Measurements from ENCODE around the gene GAB1. TPM values are rescaled to one million over a fixed set of nuclear protein-coding genes. Genes with fewer than 3 reads are reported as not detected.

Gene GAB1
- total RNA-seq, 1 experiment from 2014 or later = 29.4 TPM

DNA sequence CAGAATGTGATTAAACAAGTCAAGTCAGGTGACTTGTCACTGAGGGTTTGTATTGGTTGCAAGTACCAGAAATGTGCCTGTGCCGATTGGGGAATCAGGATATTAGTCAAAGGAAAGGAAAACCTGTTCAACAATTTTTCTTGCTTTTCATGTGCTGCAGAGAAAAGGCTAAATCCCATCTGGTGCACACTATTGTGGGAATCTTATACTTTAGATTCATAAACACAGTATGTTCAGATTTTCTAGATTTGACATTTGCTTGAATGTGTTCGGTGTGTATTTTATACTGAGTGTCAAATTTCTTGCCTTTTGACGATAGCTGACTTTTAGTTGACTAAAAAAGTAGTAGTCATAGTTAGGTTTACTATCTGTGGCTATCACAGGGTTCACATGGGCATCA is 37.6 kb downstream of the GAB1 start:
- BruUV-seq (replicated peaks) = no TSS peak
- ChIA-PET POLR2A (ENCODE audit: unreplicated experiment) (no interaction called here), CTCF (no interaction called here)
- DNase-seq = no peak
- no peaks in the 10 kb centered on the region for H3K79me2 ChIP-seq (ENCODE audit: low read depth)
- H3K4me2 ChIP-seq = no peak overlapping the region
- no peaks in the 10 kb centered on the region for H3K27me3 ChIP-seq (ENCODE audit: insufficient read depth, low read depth)
- H3K27ac ChIP-seq = no peak overlapping the region
- H2AFZ ChIP-seq = no peak overlapping the region
- H4K20me1 ChIP-seq (ENCODE audit: insufficient read depth) = no peaks in the 10 kb centered on the region
- no peaks in the 10 kb centered on the region for H3F3A ChIP-seq (ENCODE audit: insufficient read depth, low read depth)
- no peaks in the 10 kb centered on the region for H3K36me3 ChIP-seq (ENCODE audit: low read depth)
- no peaks in the 10 kb centered on the region for H3K9me2 ChIP-seq (ENCODE audit: insufficient read depth)
- TF ChIP-seq, protein P1, sequence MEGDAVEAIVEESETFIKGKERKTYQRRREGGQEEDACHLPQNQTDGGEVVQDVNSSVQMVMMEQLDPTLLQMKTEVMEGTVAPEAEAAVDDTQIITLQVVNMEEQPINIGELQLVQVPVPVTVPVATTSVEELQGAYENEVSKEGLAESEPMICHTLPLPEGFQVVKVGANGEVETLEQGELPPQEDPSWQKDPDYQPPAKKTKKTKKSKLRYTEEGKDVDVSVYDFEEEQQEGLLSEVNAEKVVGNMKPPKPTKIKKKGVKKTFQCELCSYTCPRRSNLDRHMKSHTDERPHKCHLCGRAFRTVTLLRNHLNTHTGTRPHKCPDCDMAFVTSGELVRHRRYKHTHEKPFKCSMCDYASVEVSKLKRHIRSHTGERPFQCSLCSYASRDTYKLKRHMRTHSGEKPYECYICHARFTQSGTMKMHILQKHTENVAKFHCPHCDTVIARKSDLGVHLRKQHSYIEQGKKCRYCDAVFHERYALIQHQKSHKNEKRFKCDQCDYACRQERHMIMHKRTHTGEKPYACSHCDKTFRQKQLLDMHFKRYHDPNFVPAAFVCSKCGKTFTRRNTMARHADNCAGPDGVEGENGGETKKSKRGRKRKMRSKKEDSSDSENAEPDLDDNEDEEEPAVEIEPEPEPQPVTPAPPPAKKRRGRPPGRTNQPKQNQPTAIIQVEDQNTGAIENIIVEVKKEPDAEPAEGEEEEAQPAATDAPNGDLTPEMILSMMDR (conservative IDR thresholded peaks at IDR 0.05) = no peak
- TF ChIP-seq EZH2 (IDR thresholded peaks at IDR 0.05; ENCODE audit: low read depth) = no peak
- intact Hi-C loops (cut with micrococcal nuclease; ENCODE audit: unreplicated experiment) = no loop called here
- no peaks in the 10 kb centered on the region; the same call in 1 of the 2 replicates for H3K9me3 ChIP-seq (ENCODE audit: insufficient read depth, low read depth)
- no peaks in the 10 kb centered on the region for H3K4me1 ChIP-seq (replicated peaks; ENCODE audit: insufficient read depth)
- H3K4me3 ChIP-seq = no peak overlapping the region

DNA sequence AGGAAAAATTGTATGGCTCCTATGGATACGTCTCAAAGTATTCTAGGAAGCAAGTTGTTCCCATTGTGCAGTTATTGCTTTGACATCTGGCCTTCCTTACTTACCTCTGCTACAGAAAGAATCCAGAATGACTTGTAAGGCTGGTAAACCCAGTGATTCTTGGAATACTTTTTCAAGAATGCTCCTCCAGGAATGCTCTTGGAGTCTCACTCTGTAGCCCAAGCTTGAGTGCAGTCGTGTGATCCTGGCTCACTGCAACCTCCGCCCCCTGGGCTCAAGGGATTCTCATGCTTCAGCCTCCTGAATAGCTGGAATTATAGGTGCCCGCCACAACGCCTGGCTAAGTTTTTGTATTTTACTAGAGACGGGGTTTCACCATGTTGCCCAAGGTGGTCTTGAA is 38.1 kb downstream of the GAB1 start:
- TF ChIP-seq, protein P1 (conservative IDR thresholded peaks at IDR 0.05) = no peak
- no peak for TF ChIP-seq EZH2 (IDR thresholded peaks at IDR 0.05; ENCODE audit: low read depth)
- no TSS peak for BruUV-seq (replicated peaks)
- Histone ChIP-seq H3K36me3 (ENCODE audit: low read depth) (no peaks in the 10 kb centered on the region), H3K4me2 (no peak overlapping the region), H3K4me1 (replicated peaks; ENCODE audit: insufficient read depth) (no peaks in the 10 kb centered on the region), H3K9me3 (ENCODE audit: insufficient read depth, low read depth) (no peaks in the 10 kb centered on the region; the same call in 1 of the 2 replicates), H2AFZ (no peak overlapping the region), H3K4me3 (no peak overlapping the region), H3K79me2 (ENCODE audit: low read depth) (no peaks in the 10 kb centered on the region), H4K20me1 (ENCODE audit: insufficient read depth) (no peaks in the 10 kb centered on the region), H3F3A (ENCODE audit: insufficient read depth, low read depth) (no peaks in the 10 kb centered on the region), H3K27ac (no peak overlapping the region), H3K27me3 (ENCODE audit: insufficient read depth, low read depth) (no peaks in the 10 kb centered on the region), H3K9me2 (ENCODE audit: insufficient read depth) (no peaks in the 10 kb centered on the region)
- intact Hi-C loops (cut with micrococcal nuclease; ENCODE audit: unreplicated experiment) = loop anchor here (5.0 kb wide), 1 partner anchor 37 kb away; the partner anchor contains the start of gene GAB1
- ChIA-PET POLR2A (ENCODE audit: unreplicated experiment) (no interaction called here), CTCF (no interaction called here)
- DNase-seq = no peak

DNA sequence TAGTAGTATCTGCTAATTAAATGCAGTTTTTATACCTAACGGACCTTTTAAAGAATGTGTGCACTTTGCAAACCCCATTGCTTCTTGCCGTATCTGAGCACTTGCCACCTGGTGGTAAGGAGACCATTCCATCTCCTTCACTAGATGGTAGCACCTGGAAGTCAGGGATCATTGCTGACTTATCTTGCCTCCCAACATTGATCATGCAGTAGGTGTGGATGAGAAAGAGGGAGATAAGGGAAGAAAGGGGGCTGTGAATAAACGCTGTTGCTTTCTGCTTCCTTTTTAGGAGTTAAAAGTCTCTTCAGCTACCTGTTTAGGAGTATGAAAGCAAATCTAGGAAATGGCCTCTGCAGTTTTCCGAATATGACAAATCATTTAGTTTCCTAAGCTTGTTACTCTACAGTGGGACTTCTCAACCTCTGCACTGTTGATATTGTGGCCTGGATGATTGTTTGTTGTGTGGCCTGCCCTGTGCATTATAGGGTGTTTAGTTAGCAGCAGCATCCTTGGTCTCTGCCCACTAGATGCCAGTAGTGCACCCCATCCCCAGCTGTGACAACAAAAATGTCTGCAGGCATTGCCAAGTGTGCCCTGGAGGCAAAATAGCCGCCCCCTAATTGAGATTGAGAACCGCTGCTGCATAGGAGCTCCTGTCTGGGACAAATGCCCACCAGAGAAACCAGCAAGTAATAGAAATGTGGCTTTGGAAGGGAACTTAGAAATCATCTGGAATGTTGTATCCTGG is 38.8 kb downstream of the GAB1 start:
- no peak overlapping the region for H3K4me2 ChIP-seq
- no peaks in the 10 kb centered on the region for H3K9me2 ChIP-seq (ENCODE audit: insufficient read depth)
- H3K27ac ChIP-seq = no peak overlapping the region
- no peaks in the 10 kb centered on the region for H3K36me3 ChIP-seq (ENCODE audit: low read depth)
- ChIA-PET CTCF (interaction anchor here (0.6 kb wide), 1 partner anchor 105 kb away, joined by 5 read pairs; no protein-coding TSS in a partner anchor), POLR2A (ENCODE audit: unreplicated experiment) (no interaction called here)
- TF ChIP-seq EZH2 (IDR thresholded peaks at IDR 0.05; ENCODE audit: low read depth) = no peak
- TF ChIP-seq, protein P1 (conservative IDR thresholded peaks at IDR 0.05) = 0 out of 2 replicates have a peak, but pooled peaks have one; percentile 25
- 0 out of 2 replicates have a peak, but pooled peaks cover under 1% of the 10 kb centered on the region for H3K79me2 ChIP-seq (ENCODE audit: low read depth)
- no peaks in the 10 kb centered on the region for H4K20me1 ChIP-seq (ENCODE audit: insufficient read depth)
- H3F3A ChIP-seq (ENCODE audit: insufficient read depth, low read depth) = no peaks in the 10 kb centered on the region
- intact Hi-C loops (cut with micrococcal nuclease; ENCODE audit: unreplicated experiment) = loop anchor here (5.0 kb wide), 1 partner anchor 38 kb away; the partner anchor contains the start of gene GAB1
- H3K4me1 ChIP-seq (replicated peaks; ENCODE audit: insufficient read depth) = no peaks in the 10 kb centered on the region
- no peak for DNase-seq
- no peak overlapping the region for H2AFZ ChIP-seq
- BruUV-seq (replicated peaks) = no TSS peak
- H3K27me3 ChIP-seq (ENCODE audit: insufficient read depth, low read depth) = no peaks in the 10 kb centered on the region
- H3K4me3 ChIP-seq = no peak overlapping the region
- no peaks in the 10 kb centered on the region; the same call in 1 of the 2 replicates for H3K9me3 ChIP-seq (ENCODE audit: insufficient read depth, low read depth)

All from PC-9 (cell line).